SK-N-MC (cell line): ENCODE data around the gene ZNF362.

Experiments used
- EZH2 ChIP-seq: fragments of 200-600 bp; sonication (generic); IDR thresholded peaks from one replicate; pipeline ENCODE4 v1.6.1; 2017; ENCODE audit warnings: antibody characterized with exemption
- POLR2AphosphoS5 ChIP-seq: IDR thresholded peaks from 2 replicates; pipeline ENCODE4 v1.6.1; 2012; ENCODE audit warnings: mild to moderate bottlenecking, low read depth, low read length, borderline replicate concordance

DNA sequence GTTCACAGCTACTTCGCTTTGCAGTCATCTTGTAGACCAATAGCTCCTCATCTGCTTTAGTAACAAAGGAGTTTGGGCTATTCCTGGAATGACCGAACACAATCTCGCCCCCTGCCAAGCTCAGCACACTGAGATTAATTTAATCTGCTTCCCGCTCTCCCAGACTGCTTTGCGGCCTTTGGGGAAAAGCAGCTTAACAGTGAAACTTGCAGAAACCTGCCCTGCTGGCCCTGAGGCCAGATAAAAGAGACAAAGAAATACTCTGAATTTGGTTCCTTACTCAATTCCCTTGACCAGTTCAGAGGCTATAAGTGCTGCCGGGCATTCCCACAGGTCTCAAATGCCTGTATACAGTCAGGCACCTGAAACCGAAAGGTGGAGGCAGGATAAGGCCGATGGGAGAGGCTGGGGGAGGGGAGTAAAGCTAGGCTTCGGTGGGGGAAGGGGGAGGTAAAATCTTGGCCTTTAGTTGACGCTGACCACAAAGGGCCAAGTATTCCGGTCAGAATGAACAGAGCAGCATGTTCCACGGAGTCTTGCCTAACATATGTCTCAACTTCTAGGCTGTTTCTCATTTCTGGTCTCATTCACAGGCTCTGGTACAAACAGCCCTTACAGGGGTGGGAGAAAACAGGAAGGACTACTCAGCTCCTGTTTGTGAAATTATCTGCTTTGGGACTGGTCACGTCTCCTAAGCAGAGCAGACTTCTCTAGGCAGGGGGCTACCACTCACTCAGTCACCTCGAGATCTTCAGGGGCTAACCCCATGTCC, 82.3 kb downstream of the ZNF362 start:
- no peak for TF ChIP-seq EZH2
- no peak for TF ChIP-seq POLR2AphosphoS5
